CD4-positive, CD25-positive, alpha-beta regulatory T cell (primary cell): ENCODE data around the gene PDIA5. TPM values are rescaled to one million over a fixed set of nuclear protein-coding genes. Genes with fewer than 3 reads are reported as not detected.
A peak's percentile ranks its signal among the peaks of the same experiment; 100 is the strongest.

ENCODE experiments used
- ATAC-seq, 2 donors: fragments of 150-1000 bp; cut with Tn5 transposase; one replicate each; pipeline ENCODE4 v1.10.0; 2021; ENCODE audit warnings: low read depth in 2 of 2, moderate number of reproducible peaks in 2 of 2, moderate library complexity in 1 of 2
- DNase-seq, 3 donors: peaks; one replicate each; pipeline versions ENCODE4 v3.0.0 to v3.0.0-alpha.2; 2012 to 2022; ENCODE audit warnings: mixed read lengths in 1 of 3
- H3K27ac ChIP-seq: one replicate; pipeline ENCODE4 v1.7.0; 2013; ENCODE audit warnings: mild to moderate bottlenecking, low read length; ENCODE audit not compliant: insufficient read depth, poor library complexity, severe bottlenecking
- H3K27me3 ChIP-seq: one replicate; pipeline ENCODE4 v1.7.0; 2013; ENCODE audit warnings: low read length; ENCODE audit not compliant: control insufficient read depth, insufficient read depth
- H3K36me3 ChIP-seq: one replicate; pipeline ENCODE4 v1.7.0; 2013; ENCODE audit warnings: mild to moderate bottlenecking, low read length, moderate library complexity; ENCODE audit not compliant: control insufficient read depth, insufficient read depth
- H3K4me1 ChIP-seq: 2 replicates; pipeline ENCODE4 v1.7.0; 2013; ENCODE audit warnings: mild to moderate bottlenecking, low read length; ENCODE audit not compliant: insufficient read depth, control insufficient read depth, poor library complexity, severe bottlenecking
- H3K4me3 ChIP-seq: one replicate; pipeline ENCODE4 v1.7.0; 2013; ENCODE audit warnings: low read depth, mild to moderate bottlenecking, low read length, moderate library complexity
- H3K9me3 ChIP-seq, 2 experiments: 1 replicate in 1 of 2; 2 replicates in 1 of 2; pipeline ENCODE4 v1.7.0; 2013; ENCODE audit warnings: low read length in 2 of 2, mild to moderate bottlenecking in 1 of 2, moderate library complexity in 1 of 2; ENCODE audit not compliant: control insufficient read depth in 2 of 2
- H3K27ac Mint-ChIP-seq, 3 donors: one replicate each; pipeline ENCODE4 v1.8.0; 2020 to 2022; ENCODE audit warnings: mild to moderate bottlenecking in 3 of 3, mixed read lengths in 3 of 3, moderate library complexity in 2 of 3
- H3K27me3 Mint-ChIP-seq: one replicate; pipeline ENCODE4 v1.8.0; 2022; ENCODE audit warnings: mild to moderate bottlenecking, mixed read lengths
- H3K36me3 Mint-ChIP-seq: one replicate; pipeline ENCODE4 v1.8.0; 2020; ENCODE audit warnings: mixed read lengths
- H3K4me1 Mint-ChIP-seq, 4 donors: one replicate each; pipeline ENCODE4 v1.8.0; 2020 to 2022; ENCODE audit warnings: mixed read lengths in 4 of 4, mild to moderate bottlenecking in 1 of 4
- H3K4me3 Mint-ChIP-seq, 4 donors: one replicate each; pipeline ENCODE4 v1.8.0; 2020 to 2022; ENCODE audit warnings: mild to moderate bottlenecking in 4 of 4, mixed read lengths in 4 of 4, moderate library complexity in 3 of 4
- H3K9me3 Mint-ChIP-seq, 7 donors: one replicate each; pipeline ENCODE4 v1.8.0; 2020 to 2022; ENCODE audit warnings: mixed read lengths in 7 of 7, mild to moderate bottlenecking in 3 of 7, moderate library complexity in 2 of 7
- polyA plus RNA-seq, 4 donors: library from polyadenylated mRNA; unstranded; fragments of 300-500 nt; fragmentation: Illumina TruSeq; gene quantifications; one replicate each; pipeline ENCODE4 v1.2.3, GENCODE V29; 2021
- total RNA-seq: library from RNA; stranded (reverse); gene quantifications from one replicate; pipeline ENCODE4 v1.2.3, GENCODE V29; 2022

PDIA5 gene
- total and polyA plus RNA-seq, 5 donors from 2014 or later: 0.92 to 2.6 (median 1.3) TPM

GRCh38 chr3:123072564-123072963 is 5.7 kb downstream of the PDIA5 start:
- ATAC-seq (no peak), DNase-seq (no peak)
- H3K36me3 Mint-ChIP-seq: no peaks in the 10 kb centered on the region
- H3K9me3 Mint-ChIP-seq: no peaks in the 10 kb centered on the region
- H3K4me1 Mint-ChIP-seq: peaks cover 0 to 15% (median 5%) of the 10 kb centered on the region in 4 donors
- peaks cover 15% of the 10 kb centered on the region for H3K27me3 Mint-ChIP-seq
- peaks cover 7% of the 10 kb centered on the region for H3K4me1 ChIP-seq
- H3K27ac Mint-ChIP-seq: no peak overlapping the region
- H3K27me3 ChIP-seq: peaks cover 8% of the 10 kb centered on the region
- no peak overlapping the region for H3K27ac ChIP-seq
- no peaks in the 10 kb centered on the region for H3K36me3 ChIP-seq
- no peak overlapping the region for H3K4me3 ChIP-seq
- no peak overlapping the region for H3K4me3 Mint-ChIP-seq
- H3K9me3 ChIP-seq: no peaks in the 10 kb centered on the region

DNA sequence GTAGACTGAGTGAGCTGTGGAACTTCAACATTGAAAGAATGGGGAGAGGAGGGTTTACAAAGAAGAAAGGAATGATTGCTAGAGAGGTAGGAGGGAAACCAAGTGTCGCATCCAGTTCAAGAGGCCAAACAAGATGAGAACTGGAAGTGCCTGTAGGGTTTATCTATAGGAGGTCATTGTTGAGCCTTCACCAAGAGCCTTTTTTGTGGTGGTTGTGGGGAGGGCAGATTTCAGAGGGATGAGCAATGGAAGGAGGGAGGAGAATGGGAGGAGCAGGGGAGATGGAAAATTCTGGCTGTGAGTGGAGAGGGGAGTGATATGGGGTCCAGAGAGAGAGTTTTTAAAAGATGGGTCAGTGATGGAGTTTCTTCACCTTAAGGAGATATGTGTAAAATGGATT is 8.5 kb downstream of the PDIA5 start:
- no peaks in the 10 kb centered on the region for H3K4me1 ChIP-seq
- Mint-ChIP-seq H3K4me1 (peaks cover 0 to 3% (median under 1%) of the 10 kb centered on the region in 4 donors), H3K4me3 (no peak overlapping the region), H3K27ac (no peak overlapping the region), H3K27me3 (no peaks in the 10 kb centered on the region), H3K36me3 (no peaks in the 10 kb centered on the region), H3K9me3 (no peaks in the 10 kb centered on the region)
- no peaks in the 10 kb centered on the region for H3K9me3 ChIP-seq
- DNase-seq (no peak), ATAC-seq (no peak)
- no peak overlapping the region for H3K4me3 ChIP-seq
- H3K27ac ChIP-seq: no peak overlapping the region
- H3K36me3 ChIP-seq: no peaks in the 10 kb centered on the region
- H3K27me3 ChIP-seq: no peaks in the 10 kb centered on the region

DNA sequence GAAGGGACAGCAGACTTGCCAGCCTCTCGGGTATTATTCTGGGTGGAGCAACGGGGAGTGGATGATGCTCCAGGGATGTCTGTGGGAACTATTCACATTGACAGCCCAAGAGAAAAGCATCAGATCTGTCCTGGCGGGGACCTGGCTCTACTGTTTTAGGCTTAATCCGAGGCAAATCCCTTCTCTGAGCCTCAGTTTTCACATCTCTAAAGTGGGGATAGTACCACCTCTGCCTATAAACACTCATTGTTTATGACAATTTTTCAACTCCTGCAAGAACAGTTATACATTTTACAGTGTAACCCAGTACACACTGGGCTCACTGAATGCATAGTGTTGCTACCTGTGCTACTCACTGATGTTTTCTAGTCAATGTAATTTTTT is 9.3 kb downstream of the PDIA5 start:
- Histone ChIP-seq H3K36me3 (no peaks in the 10 kb centered on the region), H3K4me3 (no peak overlapping the region), H3K9me3 (no peaks in the 10 kb centered on the region), H3K4me1 (no peaks in the 10 kb centered on the region), H3K27ac (no peak overlapping the region), H3K27me3 (no peaks in the 10 kb centered on the region)
- DNase-seq (no peak), ATAC-seq (no peak)
- no peaks in the 10 kb centered on the region for H3K9me3 Mint-ChIP-seq
- peaks cover 0 to 3% (median under 1%) of the 10 kb centered on the region in 4 donors for H3K4me1 Mint-ChIP-seq
- no peaks in the 10 kb centered on the region for H3K36me3 Mint-ChIP-seq
- no peak overlapping the region for H3K4me3 Mint-ChIP-seq
- H3K27me3 Mint-ChIP-seq: no peaks in the 10 kb centered on the region
- peak overlapping the region in 2 of 3 donors; percentile 3 to 39 for H3K27ac Mint-ChIP-seq

GRCh38 chr3:123076496-123077418 is 9.9 kb downstream of the PDIA5 start:
- Mint-ChIP-seq H3K27me3 (no peaks in the 10 kb centered on the region), H3K4me3 (no peak overlapping the region), H3K36me3 (peaks cover 2% of the 10 kb centered on the region), H3K27ac (peak overlapping the region in 1 of 3 donors; percentile 56), H3K4me1 (peaks cover 0 to 3% (median under 1%) of the 10 kb centered on the region in 4 donors), H3K9me3 (no peaks in the 10 kb centered on the region)
- Histone ChIP-seq H3K9me3 (no peaks in the 10 kb centered on the region), H3K36me3 (no peaks in the 10 kb centered on the region), H3K27me3 (no peaks in the 10 kb centered on the region), H3K4me1 (no peaks in the 10 kb centered on the region), H3K27ac (no peak overlapping the region), H3K4me3 (no peak overlapping the region)
- ATAC-seq (no peak), DNase-seq (no peak)

GRCh38 chr3:123078101-123078500 is 11.3 kb downstream of the PDIA5 start:
- no peak overlapping the region for H3K27ac Mint-ChIP-seq
- H3K27me3 Mint-ChIP-seq: no peaks in the 10 kb centered on the region
- H3K36me3 Mint-ChIP-seq: peaks cover 3% of the 10 kb centered on the region
- DNase-seq (no peak), ATAC-seq (no peak)
- no peaks in the 10 kb centered on the region for H3K4me1 ChIP-seq
- H3K4me3 ChIP-seq: no peak overlapping the region
- H3K27ac ChIP-seq: no peak overlapping the region
- no peaks in the 10 kb centered on the region for H3K36me3 ChIP-seq
- H3K9me3 ChIP-seq: no peaks in the 10 kb centered on the region
- H3K27me3 ChIP-seq: no peaks in the 10 kb centered on the region
- H3K4me3 Mint-ChIP-seq: no peak overlapping the region
- H3K9me3 Mint-ChIP-seq: no peaks in the 10 kb centered on the region
- peaks cover 0 to 6% (median 2%) of the 10 kb centered on the region in 4 donors for H3K4me1 Mint-ChIP-seq

GRCh38 chr3:123080864-123081562 is 14.2 kb downstream of the PDIA5 start:
- Histone ChIP-seq H3K27me3 (no peaks in the 10 kb centered on the region), H3K4me3 (no peak overlapping the region), H3K4me1 (no peaks in the 10 kb centered on the region), H3K9me3 (no peaks in the 10 kb centered on the region), H3K36me3 (no peaks in the 10 kb centered on the region), H3K27ac (no peak overlapping the region)
- Mint-ChIP-seq H3K9me3 (peaks cover 0 to 2% (median 0%) of the 10 kb centered on the region in 7 donors), H3K4me3 (no peak overlapping the region), H3K4me1 (peaks cover 0 to 8% (median 3%) of the 10 kb centered on the region in 4 donors), H3K27me3 (no peaks in the 10 kb centered on the region), H3K36me3 (peaks cover 3% of the 10 kb centered on the region), H3K27ac (no peak overlapping the region)
- DNase-seq (no peak), ATAC-seq (no peak)

DNA sequence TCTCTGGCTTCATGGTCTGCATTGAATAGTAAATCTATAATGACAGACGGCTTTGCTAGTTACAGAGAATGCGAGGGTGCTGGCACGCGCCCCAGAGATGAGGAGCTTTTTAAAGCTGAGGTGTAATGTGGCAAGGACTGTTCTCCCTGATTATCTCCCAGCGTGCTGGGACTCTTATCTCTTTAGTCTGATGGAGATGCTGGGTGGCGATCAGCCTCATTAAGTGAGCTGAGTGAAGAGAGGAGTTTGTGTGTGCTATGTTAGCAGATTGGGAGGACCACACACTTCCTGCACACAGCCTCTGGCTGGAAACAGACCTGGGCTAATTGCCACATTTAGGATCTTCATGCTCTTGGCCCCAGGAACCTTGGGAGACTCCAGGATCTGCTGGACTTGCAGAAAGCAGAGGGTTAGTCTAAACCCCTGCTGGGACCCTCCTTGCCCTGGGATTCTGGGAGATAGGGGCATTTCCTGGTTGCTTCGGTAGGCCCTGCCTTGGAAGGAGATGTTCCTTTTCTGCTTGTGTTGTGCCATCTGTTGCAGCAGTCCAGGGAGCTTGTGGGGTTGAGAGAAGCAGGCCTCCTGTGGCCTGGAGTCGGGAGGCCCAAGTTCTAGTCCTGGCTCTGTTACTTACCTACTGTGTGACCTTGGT is 15.0 kb downstream of the PDIA5 start:
- DNase-seq: no peak
- no peaks in the 10 kb centered on the region for H3K4me1 ChIP-seq
- Mint-ChIP-seq H3K9me3 (peaks cover 0 to 2% (median 0%) of the 10 kb centered on the region in 7 donors), H3K27me3 (no peaks in the 10 kb centered on the region), H3K36me3 (peaks cover 3% of the 10 kb centered on the region), H3K27ac (no peak overlapping the region), H3K4me1 (peaks cover 0 to 8% (median 3%) of the 10 kb centered on the region in 4 donors), H3K4me3 (no peak overlapping the region)
- no peaks in the 10 kb centered on the region for H3K36me3 ChIP-seq
- ATAC-seq: no peak
- H3K27me3 ChIP-seq: no peaks in the 10 kb centered on the region
- no peak overlapping the region for H3K27ac ChIP-seq
- H3K4me3 ChIP-seq: no peak overlapping the region
- H3K9me3 ChIP-seq: no peaks in the 10 kb centered on the region
